HG03378 (cell line): Measurements from ENCODE around the gene MMS22L.

ENCODE experiments used
- ATAC-seq: cut with Tn5 transposase; IDR thresholded peaks from one replicate; pipeline ENCODE4 v1.9.1; 2021; ENCODE audit warnings: mild to moderate bottlenecking, moderate library complexity; ENCODE audit not compliant: unreplicated experiment

Gene MMS22L

GRCh38 chr6:97095311-97095850 is 187.6 kb downstream of the MMS22L start:
- no peak for ATAC-seq

GRCh38 chr6:97094376-97094775 is 188.6 kb downstream of the MMS22L start:
- no peak for ATAC-seq

GRCh38 chr6:97092673-97093305 is 190.2 kb downstream of the MMS22L start:
- ATAC-seq, result no peak
